ENCODE measurements around the gene COL12A1.

COL12A1 gene

GRCh38 chr6:75130784-75131183, 75.1 kb downstream of the COL12A1 start:
- TF ChIP-seq TAF1 (IDR thresholded peaks at IDR 0.05; ENCODE audit: borderline replicate concordance, low read depth, low read length) (no peak), POLR2A (IDR thresholded peaks at IDR 0.05; ENCODE audit: low read depth, low read length) (no peak), POLR2AphosphoS5 (IDR thresholded peaks at IDR 0.05; ENCODE audit: low read depth, low read length) (no peak)
- no peak for DNase-seq (ENCODE audit: insufficient read length)
- FAIRE-seq, result no peak

DNA sequence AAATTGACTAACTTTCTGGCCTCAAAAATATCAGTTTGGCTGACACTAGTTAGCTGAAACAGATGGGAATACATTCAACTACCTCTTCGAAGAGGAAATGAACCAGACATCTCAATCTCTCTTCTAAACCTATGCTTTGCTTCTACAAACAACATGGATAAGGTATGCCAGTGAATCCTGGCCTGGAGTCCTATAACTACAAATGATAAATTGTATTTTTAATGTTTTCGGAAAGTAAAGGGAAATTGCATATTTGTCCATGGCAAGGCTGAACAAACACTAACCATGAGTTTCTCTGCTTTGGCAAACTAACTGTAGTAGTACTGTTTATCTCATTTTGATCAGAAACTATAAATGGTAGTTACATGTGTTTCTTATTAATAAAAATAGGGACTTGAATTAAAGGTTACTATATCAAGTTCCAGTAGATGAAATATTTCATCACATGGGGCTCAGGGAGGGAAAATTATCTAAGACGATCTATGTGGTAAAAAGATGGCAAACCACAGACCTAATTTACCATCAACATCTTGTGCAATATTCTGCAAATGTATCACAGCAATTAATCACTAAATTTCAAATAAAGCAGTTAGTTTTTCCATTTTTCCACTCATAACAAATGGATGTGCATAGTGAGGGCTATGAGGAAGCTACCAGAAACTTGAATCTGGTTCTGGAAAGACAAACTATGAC, 76.8 kb downstream of the COL12A1 start:
- no peak for DNase-seq (ENCODE audit: insufficient read length)
- TF ChIP-seq POLR2A (IDR thresholded peaks at IDR 0.05; ENCODE audit: low read depth, low read length), result no peak
- no peak for TF ChIP-seq TAF1 (IDR thresholded peaks at IDR 0.05; ENCODE audit: borderline replicate concordance, low read depth, low read length)
- no peak for TF ChIP-seq POLR2AphosphoS5 (IDR thresholded peaks at IDR 0.05; ENCODE audit: low read depth, low read length)
- FAIRE-seq, result no peak

DNA sequence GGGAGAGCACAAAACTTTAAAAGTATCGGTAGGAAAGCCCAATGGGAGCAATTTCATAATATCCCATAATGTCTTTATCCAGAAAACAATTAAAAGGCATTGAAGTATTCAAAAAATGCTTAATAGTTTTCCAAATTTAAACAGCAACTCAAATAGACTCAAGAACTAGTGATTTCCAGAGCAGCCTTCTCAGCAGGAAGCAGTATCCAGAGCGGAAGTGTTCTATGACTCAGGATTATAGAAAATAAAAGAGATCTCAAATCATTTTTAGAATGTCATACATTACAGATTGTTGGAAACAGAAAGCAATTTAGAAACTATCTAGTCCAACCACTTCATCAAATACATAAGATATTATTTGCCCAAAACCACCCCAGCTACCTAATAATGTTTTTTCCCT, 79.3 kb downstream of the COL12A1 start:
- FAIRE-seq, result no peak

DNA sequence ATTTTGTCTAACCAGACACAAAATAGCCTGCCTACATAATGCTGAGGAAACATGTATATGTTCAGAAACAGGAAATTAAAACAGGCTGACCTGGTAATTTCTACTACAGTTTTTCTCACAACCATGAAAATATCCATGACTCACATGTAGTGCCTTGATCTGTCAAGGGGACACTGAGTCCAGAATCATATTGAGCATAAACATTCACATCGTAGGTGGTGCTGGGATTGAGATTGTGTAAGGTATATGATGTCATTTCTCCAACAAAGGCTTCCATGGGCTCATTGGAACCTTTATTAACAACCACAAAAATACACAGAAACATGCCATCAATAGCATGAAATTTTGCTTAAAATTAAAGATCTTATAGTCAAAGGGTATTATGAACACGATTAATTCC, 80.9 kb downstream of the COL12A1 start:
- FAIRE-seq (no peak), DNase-seq (ENCODE audit: insufficient read length) (no peak)
- TF ChIP-seq TAF1 (IDR thresholded peaks at IDR 0.05; ENCODE audit: borderline replicate concordance, low read depth, low read length) (no peak), POLR2AphosphoS5 (IDR thresholded peaks at IDR 0.05; ENCODE audit: low read depth, low read length) (no peak), POLR2A (IDR thresholded peaks at IDR 0.05; ENCODE audit: low read depth, low read length) (no peak)

More for the DNA sequence above, 79.3 kb downstream of the COL12A1 start:
- TF ChIP-seq TAF1 (IDR thresholded peaks at IDR 0.05; ENCODE audit: borderline replicate concordance, low read depth, low read length), result no peak
- no peak for TF ChIP-seq POLR2AphosphoS5 (IDR thresholded peaks at IDR 0.05; ENCODE audit: low read depth, low read length)
- no peak for TF ChIP-seq POLR2A (IDR thresholded peaks at IDR 0.05; ENCODE audit: low read depth, low read length)
- no peak for DNase-seq (ENCODE audit: insufficient read length)

DNA sequence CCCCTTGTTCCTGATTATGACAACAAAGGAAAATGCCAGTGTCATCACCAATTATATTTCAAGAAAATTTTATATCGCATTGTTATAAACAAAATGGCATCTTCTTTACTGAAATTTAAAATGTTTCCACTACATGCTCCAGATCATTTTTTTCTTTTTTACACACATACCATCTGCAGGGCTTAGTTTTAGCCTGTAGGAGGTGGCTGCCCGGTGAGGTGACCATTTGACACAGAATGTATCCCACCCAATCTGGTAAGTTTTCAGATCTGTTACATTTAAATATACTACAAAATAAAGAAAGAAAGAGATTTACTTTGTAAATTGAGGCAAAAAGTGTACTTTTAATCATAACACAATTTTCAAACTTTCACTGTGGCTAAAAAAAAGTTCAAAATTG, 81.8 kb downstream of the COL12A1 start:
- FAIRE-seq (no peak), DNase-seq (ENCODE audit: insufficient read length) (no peak)
- no peak for TF ChIP-seq TAF1 (IDR thresholded peaks at IDR 0.05; ENCODE audit: borderline replicate concordance, low read depth, low read length)
- TF ChIP-seq POLR2A (IDR thresholded peaks at IDR 0.05; ENCODE audit: low read depth, low read length), result no peak
- TF ChIP-seq POLR2AphosphoS5 (IDR thresholded peaks at IDR 0.05; ENCODE audit: low read depth, low read length), result no peak

DNA sequence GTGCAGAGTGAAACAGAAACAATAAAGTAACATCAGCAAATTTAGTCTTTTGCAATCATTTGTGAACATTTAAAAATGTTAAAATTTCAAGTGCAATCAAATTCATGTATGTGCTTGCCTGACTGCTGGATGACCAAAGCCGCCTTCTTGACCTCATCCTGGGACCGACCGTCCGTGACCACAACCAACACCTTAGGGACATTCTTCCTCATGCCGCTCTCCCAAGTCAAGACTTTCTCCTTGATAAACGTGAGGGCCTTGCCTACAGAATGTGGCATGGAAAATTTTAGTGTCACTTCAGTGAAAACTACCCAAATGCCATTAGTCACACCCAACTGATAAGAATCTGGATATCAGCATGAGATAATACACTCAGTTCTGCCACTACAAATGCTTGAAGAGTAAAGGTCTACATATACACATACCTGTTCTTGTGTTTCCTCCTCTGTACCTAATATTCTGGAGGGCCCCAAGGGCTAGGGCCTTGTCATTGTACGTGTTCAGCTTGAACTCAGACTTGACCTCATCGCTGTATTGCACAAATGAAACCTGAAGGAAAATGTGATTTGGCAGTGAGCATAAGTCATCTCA, 86.8 kb downstream of the COL12A1 start:
- DNase-seq (ENCODE audit: insufficient read length), result no peak
- no peak for FAIRE-seq
- TF ChIP-seq TAF1 (IDR thresholded peaks at IDR 0.05; ENCODE audit: borderline replicate concordance, low read depth, low read length), result no peak
- no peak for TF ChIP-seq POLR2AphosphoS5 (IDR thresholded peaks at IDR 0.05; ENCODE audit: low read depth, low read length)
- no peak for TF ChIP-seq POLR2A (IDR thresholded peaks at IDR 0.05; ENCODE audit: low read depth, low read length)

DNA sequence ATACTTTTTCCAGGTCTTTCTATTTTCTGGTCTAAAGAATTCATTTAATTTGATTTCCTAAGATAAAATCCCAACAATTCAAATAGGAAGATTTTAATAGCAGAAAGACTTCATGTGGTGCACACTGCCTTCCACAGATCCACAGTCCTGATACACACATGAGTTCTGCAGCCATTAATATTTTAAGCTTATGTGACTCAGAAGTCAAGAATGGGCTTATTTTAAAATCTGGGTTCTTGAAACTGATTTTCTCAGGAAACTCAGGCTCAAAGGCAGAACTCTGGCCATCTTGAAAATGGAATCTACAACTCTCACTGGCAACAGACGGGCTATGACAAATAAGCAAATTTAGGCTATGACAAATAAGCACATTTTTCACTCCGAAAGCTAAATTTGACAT, 88.2 kb downstream of the COL12A1 start:
- no peak for FAIRE-seq
- no peak for TF ChIP-seq TAF1 (IDR thresholded peaks at IDR 0.05; ENCODE audit: borderline replicate concordance, low read depth, low read length)
- TF ChIP-seq POLR2A (IDR thresholded peaks at IDR 0.05; ENCODE audit: low read depth, low read length), result no peak
- TF ChIP-seq POLR2AphosphoS5 (IDR thresholded peaks at IDR 0.05; ENCODE audit: low read depth, low read length), result no peak
- DNase-seq (ENCODE audit: insufficient read length), result no peak

- DNase-seq (ENCODE audit: insufficient read length) (no peak), FAIRE-seq (no peak)
Observed at GRCh38 chr6:75116946-75117345, 88.9 kb downstream of the COL12A1 start.

GRCh38 chr6:75115481-75115880, 90.4 kb downstream of the COL12A1 start:
- FAIRE-seq (no peak), DNase-seq (ENCODE audit: insufficient read length) (no peak)
- TF ChIP-seq POLR2AphosphoS5 (IDR thresholded peaks at IDR 0.05; ENCODE audit: low read depth, low read length) (no peak), TAF1 (IDR thresholded peaks at IDR 0.05; ENCODE audit: borderline replicate concordance, low read depth, low read length) (no peak), POLR2A (IDR thresholded peaks at IDR 0.05; ENCODE audit: low read depth, low read length) (no peak)

More at GRCh38 chr6:75116946-75117345, 88.9 kb downstream of the COL12A1 start:
- TF ChIP-seq POLR2A (IDR thresholded peaks at IDR 0.05; ENCODE audit: low read depth, low read length) (no peak), TAF1 (IDR thresholded peaks at IDR 0.05; ENCODE audit: borderline replicate concordance, low read depth, low read length) (no peak), POLR2AphosphoS5 (IDR thresholded peaks at IDR 0.05; ENCODE audit: low read depth, low read length) (no peak)

GRCh38 chr6:75114806-75115205, 91.0 kb downstream of the COL12A1 start:
- TF ChIP-seq POLR2AphosphoS5 (IDR thresholded peaks at IDR 0.05; ENCODE audit: low read depth, low read length), result no peak
- FAIRE-seq, result no peak
- DNase-seq (ENCODE audit: insufficient read length), result no peak

DNA sequence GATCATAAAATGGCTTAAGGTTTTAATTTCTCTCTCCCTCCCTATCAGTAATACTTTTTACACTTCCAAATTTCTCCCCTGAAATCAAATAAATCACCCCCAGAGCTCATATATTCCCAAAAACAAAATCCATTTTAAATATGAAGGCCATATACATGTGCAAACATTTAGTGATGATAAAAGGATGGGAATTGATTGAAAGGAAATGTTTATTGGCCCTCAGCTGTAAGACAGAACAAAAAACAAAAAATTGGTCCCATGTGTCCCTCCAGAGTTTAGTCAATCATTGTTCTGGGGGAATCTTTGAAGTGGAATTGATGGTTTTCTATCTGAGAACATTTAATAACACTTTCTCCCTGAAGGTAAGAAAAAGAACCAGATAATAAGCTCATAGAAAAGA, 91.7 kb downstream of the COL12A1 start:
- no peak for TF ChIP-seq TAF1 (IDR thresholded peaks at IDR 0.05; ENCODE audit: borderline replicate concordance, low read depth, low read length)
- no peak for TF ChIP-seq POLR2A (IDR thresholded peaks at IDR 0.05; ENCODE audit: low read depth, low read length)
- TF ChIP-seq POLR2AphosphoS5 (IDR thresholded peaks at IDR 0.05; ENCODE audit: low read depth, low read length), result no peak
- no peak for FAIRE-seq

GRCh38 chr6:75113446-75113845, 92.4 kb downstream of the COL12A1 start:
- FAIRE-seq (no peak), DNase-seq (ENCODE audit: insufficient read length) (no peak)
- TF ChIP-seq POLR2A (IDR thresholded peaks at IDR 0.05; ENCODE audit: low read depth, low read length), result no peak

More for the DNA sequence above, 91.7 kb downstream of the COL12A1 start:
- DNase-seq (ENCODE audit: insufficient read length), result no peak

All from GM12892 (cell line).